MM.1S (cell line): ENCODE data around the gene POU4F2.

ENCODE experiments used
- EZH2 ChIP-seq: fragments of 300-600 bp; sonication (generic); optimal IDR thresholded peaks from 2 replicates; pipeline ENCODE3; 2017; ENCODE audit warnings: low read depth, mild to moderate bottlenecking, antibody characterized with exemption, low read length, mixed read lengths
- EZH2phosphoT487 ChIP-seq: fragments of 300-600 bp; sonication (generic); IDR thresholded peaks from 2 replicates; pipeline ENCODE4 v1.6.1; 2018; ENCODE audit warnings: antibody characterized with exemption, low read length

DNA sequence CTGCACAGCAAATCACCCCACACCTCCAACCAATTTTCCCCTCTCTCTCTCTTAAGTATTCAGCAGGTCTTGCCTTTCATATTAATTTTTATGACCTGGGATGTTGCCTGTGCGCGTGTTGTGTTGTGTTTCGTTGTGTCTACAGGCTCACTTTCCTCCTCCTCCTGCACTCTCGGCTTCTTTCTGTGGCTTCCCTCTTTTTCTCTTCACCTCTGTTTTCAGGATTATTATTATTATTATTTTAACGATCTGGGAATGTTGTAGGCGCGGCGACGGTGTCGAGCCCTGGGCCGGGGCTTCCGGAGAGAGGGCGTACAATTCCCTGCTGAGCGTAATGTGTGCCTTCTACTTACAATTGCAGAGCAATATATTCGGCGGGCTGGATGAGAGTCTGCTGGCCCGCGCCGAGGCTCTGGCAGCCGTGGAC, 826 bp downstream of the POU4F2 start:
- no peak for TF ChIP-seq EZH2phosphoT487
- no peak for TF ChIP-seq EZH2
